ENCODE data around the gene TUSC7.

DNA sequence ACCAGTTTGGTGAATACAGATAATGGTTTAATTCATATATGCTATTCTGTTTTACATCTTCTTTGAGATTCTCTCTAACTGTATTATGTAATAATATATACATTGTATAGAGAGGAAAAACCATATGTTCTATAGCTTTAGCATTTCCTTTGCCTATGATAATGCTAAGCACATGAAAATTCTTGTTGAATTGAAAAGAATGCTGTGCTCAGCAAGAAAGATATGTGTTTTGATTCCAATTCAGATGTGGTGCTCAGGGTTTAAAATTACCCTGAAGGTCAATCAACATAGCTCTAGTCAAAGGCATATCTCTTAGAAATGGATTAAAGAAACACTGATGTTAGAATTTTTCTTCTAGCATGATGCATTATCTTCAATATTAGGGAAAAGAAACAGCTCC lies 8.5 kb upstream of the TUSC7 start:
- TF ChIP-seq POLR2AphosphoS5 (IDR thresholded peaks at IDR 0.05; ENCODE audit: borderline replicate concordance, low read depth, low read length) (no peak; the same call in 1 of the 2 replicates), EZH2 (IDR thresholded peaks at IDR 0.05) (no peak), FOXP2 (optimal IDR thresholded peaks at IDR 0.05; ENCODE audit: control extremely low read depth, extremely low read length, insufficient read depth) (no peak)
